Measurements from ENCODE around the gene OSBPL8. TPM values are rescaled to one million over a fixed set of nuclear protein-coding genes. Genes with fewer than 3 reads are reported as not detected.

OSBPL8 gene
- total and polyA plus RNA-seq, 9 of the 15 experiments (the other 6 are each of a cell fraction or from before 2014, with no cell fraction given): 17.4 to 82.7 (median 42.8) TPM

DNA sequence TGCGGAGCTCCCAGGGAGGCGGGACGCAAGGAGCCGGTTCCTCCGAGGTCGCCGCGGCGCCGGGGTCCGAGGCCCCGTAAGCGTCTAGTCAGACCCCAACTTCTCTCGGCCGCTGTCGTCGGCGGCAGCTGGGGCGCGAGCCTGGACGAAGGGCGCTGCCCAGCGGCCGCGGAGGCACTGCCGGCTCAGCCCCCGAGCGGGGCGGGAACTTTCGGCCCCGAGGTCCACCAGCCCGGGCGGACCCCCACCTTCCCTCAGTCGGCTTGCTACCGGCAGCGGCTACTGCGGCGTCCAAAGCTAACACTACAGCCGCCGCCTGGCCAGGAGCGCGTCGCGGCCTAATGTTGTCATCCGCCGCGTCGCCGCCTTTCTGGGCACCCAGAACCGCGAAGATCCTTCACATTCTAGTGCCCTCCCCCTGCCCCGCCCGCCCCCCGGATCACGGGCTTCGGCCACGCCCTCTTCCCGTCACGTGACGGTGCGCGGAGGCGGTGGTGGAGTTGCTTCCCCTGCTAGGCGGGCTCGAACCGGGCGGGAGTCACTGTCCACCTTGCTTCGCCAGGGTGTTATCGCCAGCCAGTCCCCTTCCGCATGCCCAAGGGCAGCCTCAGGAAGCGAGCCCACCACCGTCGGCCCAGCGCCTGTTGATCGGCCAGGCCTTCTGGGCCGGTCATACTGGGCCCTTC lies at the start of gene OSBPL8 (continued):
- TF ChIP-seq CBFB (CRISPR knock-in tag; IDR thresholded peaks at IDR 0.05) (no peak), ZBTB9 (CRISPR knock-in tag; IDR thresholded peaks at IDR 0.05) (peak; percentile 61), PYGO2 (tag; IDR thresholded peaks at IDR 0.05) (no peak), ZNF764 (CRISPR knock-in tag; IDR thresholded peaks at IDR 0.05; ENCODE audit: low read depth) (0 out of 2 replicates have a peak, but pooled peaks have one; percentile 33), SOX6 (IDR thresholded peaks at IDR 0.05) (no peak), NCOR1 (IDR thresholded peaks at IDR 0.05) (peak; percentile 2; the same call in 1 of the 2 replicates), DDX20 (tag; IDR thresholded peaks at IDR 0.05; ENCODE audit: low read depth) (no peak), MCM7 (IDR thresholded peaks at IDR 0.05) (no peak), ZNF354B (CRISPR knock-in tag; IDR thresholded peaks at IDR 0.05) (no peak), NFE2L1 (tag; IDR thresholded peaks at IDR 0.05; ENCODE audit: borderline replicate concordance, low read depth) (no peak), BCL6 (CRISPR knock-in tag; IDR thresholded peaks at IDR 0.05) (no peak)
- TF ChIP-seq, protein P1, sequence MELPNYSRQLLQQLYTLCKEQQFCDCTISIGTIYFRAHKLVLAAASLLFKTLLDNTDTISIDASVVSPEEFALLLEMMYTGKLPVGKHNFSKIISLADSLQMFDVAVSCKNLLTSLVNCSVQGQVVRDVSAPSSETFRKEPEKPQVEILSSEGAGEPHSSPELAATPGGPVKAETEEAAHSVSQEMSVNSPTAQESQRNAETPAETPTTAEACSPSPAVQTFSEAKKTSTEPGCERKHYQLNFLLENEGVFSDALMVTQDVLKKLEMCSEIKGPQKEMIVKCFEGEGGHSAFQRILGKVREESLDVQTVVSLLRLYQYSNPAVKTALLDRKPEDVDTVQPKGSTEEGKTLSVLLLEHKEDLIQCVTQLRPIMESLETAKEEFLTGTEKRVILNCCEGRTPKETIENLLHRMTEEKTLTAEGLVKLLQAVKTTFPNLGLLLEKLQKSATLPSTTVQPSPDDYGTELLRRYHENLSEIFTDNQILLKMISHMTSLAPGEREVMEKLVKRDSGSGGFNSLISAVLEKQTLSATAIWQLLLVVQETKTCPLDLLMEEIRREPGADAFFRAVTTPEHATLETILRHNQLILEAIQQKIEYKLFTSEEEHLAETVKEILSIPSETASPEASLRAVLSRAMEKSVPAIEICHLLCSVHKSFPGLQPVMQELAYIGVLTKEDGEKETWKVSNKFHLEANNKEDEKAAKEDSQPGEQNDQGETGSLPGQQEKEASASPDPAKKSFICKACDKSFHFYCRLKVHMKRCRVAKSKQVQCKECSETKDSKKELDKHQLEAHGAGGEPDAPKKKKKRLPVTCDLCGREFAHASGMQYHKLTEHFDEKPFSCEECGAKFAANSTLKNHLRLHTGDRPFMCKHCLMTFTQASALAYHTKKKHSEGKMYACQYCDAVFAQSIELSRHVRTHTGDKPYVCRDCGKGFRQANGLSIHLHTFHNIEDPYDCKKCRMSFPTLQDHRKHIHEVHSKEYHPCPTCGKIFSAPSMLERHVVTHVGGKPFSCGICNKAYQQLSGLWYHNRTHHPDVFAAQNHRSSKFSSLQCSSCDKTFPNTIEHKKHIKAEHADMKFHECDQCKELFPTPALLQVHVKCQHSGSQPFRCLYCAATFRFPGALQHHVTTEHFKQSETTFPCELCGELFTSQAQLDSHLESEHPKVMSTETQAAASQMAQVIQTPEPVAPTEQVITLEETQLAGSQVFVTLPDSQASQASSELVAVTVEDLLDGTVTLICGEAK (IDR thresholded peaks at IDR 0.05): no peak
- TF ChIP-seq, protein P1 (CRISPR knock-in tag; IDR thresholded peaks at IDR 0.05): no peak
